HG03354 (cell line): ENCODE measurements around the gene RAG1.

Source experiments
- ATAC-seq: cut with Tn5 transposase; IDR thresholded peaks from one replicate; pipeline ENCODE4 v1.9.1; 2021; ENCODE audit warnings: mild to moderate bottlenecking; ENCODE audit not compliant: unreplicated experiment, poor library complexity, severe bottlenecking

RAG1 gene

DNA sequence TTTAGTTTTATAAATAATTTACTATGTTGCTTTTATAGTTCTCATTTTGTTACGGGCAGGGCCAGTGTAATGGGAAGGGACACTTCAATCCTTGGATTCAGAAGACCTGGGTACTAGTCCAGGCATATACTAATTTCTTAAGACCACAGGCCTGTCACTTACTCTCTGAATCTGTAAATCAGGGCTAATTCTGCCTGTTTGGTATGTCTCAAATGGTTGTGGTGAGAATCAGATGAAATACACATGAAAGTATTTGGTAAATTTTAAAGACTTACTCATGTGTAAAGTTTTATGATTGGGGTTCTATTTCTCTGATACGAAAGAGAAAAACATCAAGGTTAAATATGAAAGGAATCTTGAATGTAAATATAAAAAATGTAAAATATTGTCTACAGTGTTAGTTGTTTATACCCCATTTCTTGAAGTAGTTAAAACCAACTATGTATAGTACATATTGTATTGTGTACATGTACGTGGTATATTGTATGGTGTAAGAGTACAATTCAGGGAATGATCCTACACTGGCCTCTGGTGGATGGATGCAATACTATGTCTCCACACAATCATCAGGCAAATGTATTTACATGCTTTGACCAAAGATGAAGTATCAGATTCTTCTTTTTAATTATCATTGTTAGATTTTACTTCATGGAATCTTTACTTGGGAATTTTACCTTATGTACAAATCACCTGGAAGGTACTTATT is 54.8 kb downstream of the RAG1 start:
- peak; percentile 73 for ATAC-seq

DNA sequence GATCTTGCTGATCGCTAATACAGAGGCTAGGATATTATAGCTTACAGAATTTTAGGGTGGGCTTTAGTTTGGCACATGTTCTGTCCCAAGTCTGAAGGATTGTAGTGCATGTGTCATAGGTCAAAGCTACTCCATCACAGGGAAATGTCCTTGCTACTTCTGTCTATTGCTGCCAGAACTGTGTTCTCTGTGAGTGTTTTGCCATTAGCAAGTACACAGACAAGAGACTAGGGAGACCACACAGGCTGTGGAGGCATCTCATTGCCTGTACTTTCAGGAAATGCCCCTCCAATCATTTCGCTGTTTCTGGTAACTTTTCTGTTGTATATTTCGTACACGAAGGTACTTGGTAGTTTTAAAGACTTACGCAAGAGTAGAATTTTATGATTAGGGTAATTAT is 55.7 kb downstream of the RAG1 start:
- no peak for ATAC-seq

DNA sequence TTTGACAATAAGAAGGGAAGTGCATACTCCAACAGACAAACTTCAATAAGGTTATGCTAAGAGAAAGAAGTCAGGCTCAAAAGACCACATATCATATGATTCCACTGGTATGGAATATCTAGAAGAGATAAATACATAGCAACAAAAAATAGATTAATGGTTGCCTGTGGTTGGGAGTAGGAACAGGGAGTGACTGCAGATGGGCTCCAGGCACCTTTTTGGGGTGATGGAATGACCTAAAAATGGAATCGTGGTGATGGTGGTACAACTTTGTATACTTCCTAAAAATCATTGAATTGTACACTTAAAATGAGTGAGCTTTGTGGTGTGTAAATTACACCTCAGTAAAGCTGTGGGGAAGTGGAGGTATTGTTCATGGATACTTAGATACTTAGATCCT is 59.2 kb downstream of the RAG1 start:
- no peak for ATAC-seq

DNA sequence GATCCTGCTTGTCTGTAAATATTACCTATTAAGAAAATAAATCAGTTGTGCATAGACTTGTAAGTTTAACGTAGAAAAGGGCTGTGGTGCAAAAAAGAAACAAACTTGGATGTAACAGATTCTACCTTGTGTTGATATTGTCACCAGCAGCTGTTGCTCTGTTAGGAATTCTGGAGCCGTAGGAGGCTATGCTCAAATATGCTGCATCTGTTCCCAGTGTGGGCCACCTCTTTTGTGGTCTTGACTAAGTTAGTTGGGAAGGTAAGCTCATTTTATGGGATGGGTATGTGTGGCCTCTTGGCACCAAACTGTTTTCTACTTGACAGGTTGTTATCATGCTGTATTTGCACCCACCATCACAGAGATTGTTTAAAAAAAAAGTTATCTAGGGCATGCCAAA is 59.7 kb downstream of the RAG1 start:
- no peak for ATAC-seq

DNA sequence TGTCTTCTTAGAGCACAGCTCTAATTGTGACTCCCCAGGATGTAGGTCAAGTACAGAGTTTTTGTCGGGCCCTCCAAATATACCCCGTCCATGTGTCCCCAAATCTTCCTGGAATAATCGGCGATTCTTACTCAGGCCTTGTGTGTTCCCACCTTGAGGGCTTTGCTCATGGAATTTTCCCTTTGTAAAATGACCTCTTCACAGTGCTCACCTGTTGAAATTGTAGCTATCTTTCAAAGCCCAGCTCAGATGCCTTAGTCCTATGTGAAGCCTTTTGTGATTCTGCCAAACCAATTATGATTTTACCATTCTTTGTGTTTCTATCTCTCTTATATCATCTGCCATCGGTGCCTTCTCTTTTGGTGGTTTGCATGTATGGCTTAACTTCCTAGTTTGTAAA is 60.3 kb downstream of the RAG1 start:
- ATAC-seq, result no peak

DNA sequence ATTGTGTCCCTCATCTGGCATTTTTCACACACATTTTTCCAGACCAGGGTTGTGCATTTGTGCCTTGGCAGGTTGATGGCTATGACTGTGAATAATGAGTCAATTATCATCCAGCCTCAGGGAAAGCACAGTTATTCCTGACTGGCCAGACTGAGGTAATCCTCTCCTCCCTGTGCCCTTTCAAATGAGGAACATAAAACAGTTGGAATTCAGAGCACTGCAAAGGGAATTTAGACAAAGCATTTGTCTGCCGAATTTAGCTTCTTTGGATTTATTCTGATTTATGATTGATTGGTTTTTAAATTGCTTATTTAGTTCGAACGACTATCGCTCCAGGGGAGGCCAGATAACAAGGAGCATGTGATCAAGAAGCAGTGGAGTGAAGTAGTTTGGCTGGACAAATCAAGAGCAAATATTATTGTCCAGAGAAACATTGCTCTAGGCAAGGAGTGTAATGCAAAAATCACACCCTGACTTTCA is 61.0 kb downstream of the RAG1 start:
- ATAC-seq, result no peak
